K562 (cell line): Measurements from ENCODE around the gene RFESD. TPM values are rescaled to one million over a fixed set of nuclear protein-coding genes. Genes with fewer than 3 reads are reported as not detected.

Source experiments
- ATF4 ChIP-seq: fragments of 450-650 bp; formaldehyde crosslinking; IDR thresholded peaks from 2 replicates; pipeline ENCODE4 v1.4.0; 2022; ENCODE audit warnings: mild to moderate bottlenecking, moderate library complexity
- CBX3 ChIP-seq, 2 experiments: IDR thresholded peaks; 1 replicate in 1 of 2; 2 replicates in 1 of 2; pipeline ENCODE4 v1.6.1; 2012; ENCODE audit warnings: inconsistent platforms in 2 of 2, low read length in 2 of 2, borderline replicate concordance in 1 of 2, control low read depth in 1 of 2
- DACH1 ChIP-seq: fragments of 450-650 bp; IDR thresholded peaks from 2 replicates; pipeline ENCODE4 v1.6.1; 2018; ENCODE audit not compliant: partially characterized antibody
- EHMT2 ChIP-seq: fragments of 450-650 bp; IDR thresholded peaks from 2 replicates; pipeline ENCODE4 v1.6.1; 2018; ENCODE audit warnings: antibody characterized with exemption
- ELF1 ChIP-seq: fragments of 200-800 bp; sonication (Bioruptor generic); IDR thresholded peaks from 2 replicates; pipeline ENCODE4 v1.6.1; 2016; ENCODE audit warnings: missing genetic modification characterization, missing compliant biosample characterization
- EZH2 ChIP-seq: IDR thresholded peaks from 2 replicates; pipeline ENCODE4 v1.6.1; 2012; ENCODE audit warnings: low read depth, mild to moderate bottlenecking, inconsistent platforms, low read length, borderline replicate concordance
- GABPA ChIP-seq: fragments of 200-800 bp; sonication (Bioruptor generic); conservative IDR thresholded peaks from 2 replicates; pipeline ENCODE4 v1.6.1; 2016; ENCODE audit warnings: low read depth, missing genetic modification characterization, missing compliant biosample characterization
- GTF2B ChIP-seq: IDR thresholded peaks from 2 replicates; pipeline ENCODE4 v1.6.1; 2011; ENCODE audit not compliant: insufficient read length; ENCODE audit errors: extremely low read depth
- HEY1 ChIP-seq: fragments of 250-450 bp; sonication (Bioruptor Pico); IDR thresholded peaks from 2 replicates; pipeline ENCODE4 v1.5.0; 2020; ENCODE audit warnings: mild to moderate bottlenecking, moderate library complexity, borderline replicate concordance
- L3MBTL2 ChIP-seq: fragments of 450-650 bp; IDR thresholded peaks from 2 replicates; pipeline ENCODE4 v1.6.1; 2016; ENCODE audit warnings: mild to moderate bottlenecking, moderate library complexity
- NFE2 ChIP-seq: IDR thresholded peaks from 2 replicates; pipeline ENCODE4 v1.6.1; 2014; ENCODE audit warnings: antibody characterized with exemption, low read depth
- NR2C2 ChIP-seq, 2 experiments: fragments of 200-800 bp in 1 of 2; sonication (Bioruptor generic) in 1 of 2; sonication (generic) in 1 of 2; formaldehyde crosslinking in 1 of 2; IDR thresholded peaks; 2 replicates each; pipeline versions ENCODE4 v1.6.1 to v1.8.0; 2016 to 2022; ENCODE audit warnings: mild to moderate bottlenecking in 1 of 2, missing compliant biosample characterization in 1 of 2, missing genetic modification characterization in 1 of 2, missing genetic modification reagents in 1 of 2
- NRF1 ChIP-seq, 2 experiments: fragments of 450-650 bp; IDR thresholded peaks in 1 of 2; conservative IDR thresholded peaks in 1 of 2; 2 replicates each; pipeline ENCODE4 v1.6.1; 2014; ENCODE audit warnings: mild to moderate bottlenecking in 2 of 2
- PKNOX1 ChIP-seq: fragments of 450-650 bp; IDR thresholded peaks from 2 replicates; pipeline ENCODE4 v1.6.1; 2016
- POLR2A ChIP-seq: fragments of 450-650 bp; conservative IDR thresholded peaks from 2 replicates; pipeline ENCODE4 v1.6.1; 2016
- SMAD1 ChIP-seq: fragments of 150-350 bp; IDR thresholded peaks from 2 replicates; pipeline ENCODE4 v1.6.1; 2014; ENCODE audit warnings: low read length, low read depth; ENCODE audit not compliant: partially characterized antibody
- SUPT5H ChIP-seq: fragments of 450-650 bp; IDR thresholded peaks from 2 replicates; pipeline ENCODE4 v1.6.1; 2016
- TFE3 ChIP-seq: fragments of 450-650 bp; formaldehyde crosslinking; IDR thresholded peaks from 2 replicates; pipeline ENCODE4 v1.4.0; 2020; ENCODE audit warnings: mild to moderate bottlenecking, mixed read lengths
- ZFP30 ChIP-seq: fragments of 250-450 bp; sonication (Bioruptor Pico); IDR thresholded peaks from 2 replicates; pipeline ENCODE4 v1.8.0; 2022; ENCODE audit warnings: moderate library complexity, mild to moderate bottlenecking, inconsistent platforms, borderline replicate concordance
- ZKSCAN1 ChIP-seq: fragments of 150-350 bp; IDR thresholded peaks from 2 replicates; pipeline ENCODE4 v1.6.1; 2016; ENCODE audit warnings: low read depth, low read length
- ZNF277 ChIP-seq: fragments of 250-450 bp; sonication (Bioruptor Pico); IDR thresholded peaks from 2 replicates; pipeline ENCODE4 v1.8.0; 2022; ENCODE audit warnings: inconsistent platforms, mild to moderate bottlenecking, moderate library complexity, borderline replicate concordance
- polyA plus RNA-seq, 8 experiments: library from polyadenylated mRNA; depleted of rRNA in 4 of 8; stranded (reverse) in 5 of 8; unstranded in 3 of 8; fragments of >200 nt; fragmentation: Nextera tagmentation in 2 of 8; fragmentation: Illumina TruSeq in 1 of 8; extraction: Ambion mirVana in 2 of 8; extraction: Trizol in 1 of 8; gene quantifications; 2 replicates each; pipeline versions ENCODE4 v1.2.1 to v1.2.3, GENCODE V29; 2011 to 2014; ENCODE audit warnings: inconsistent platforms in 1 of 8, missing spikeins in 1 of 8
- total RNA-seq, 7 experiments: library from RNA; depleted of rRNA in 6 of 7; stranded (reverse); fragments of >200 nt in 6 of 7; fragmentation: Illumina TruSeq in 2 of 7; extraction: Trizol in 2 of 7; gene quantifications; 2 replicates each; pipeline versions ENCODE4 v1.2.1 to v1.2.3, GENCODE V29; 2011 to 2021; ENCODE audit warnings: low replicate concordance in 1 of 7

Gene RFESD
- total and polyA plus RNA-seq, 9 of the 15 experiments (the other 6 are each of a cell fraction or from before 2014, with no cell fraction given): 62.3 to 600 (median 140) TPM

GRCh38 chr5:95631991-95632675 is 14.4 kb upstream of the RFESD start (continued):
- peak; percentile 68 for TF ChIP-seq PKNOX1
- TF ChIP-seq ZNF277 (CRISPR knock-in tag): no peak
- TF ChIP-seq ATF4 (CRISPR knock-in tag): no peak
- TF ChIP-seq L3MBTL2: 0 out of 2 replicates have a peak, but pooled peaks have one; percentile 19
- TF ChIP-seq ZKSCAN1: peak; percentile 92
- peak; percentile 25; the same call in 1 of the 2 replicates for TF ChIP-seq TFE3
- TF ChIP-seq NRF1 (conservative IDR thresholded peaks at IDR 0.05 in 1 of 2, IDR thresholded peaks at IDR 0.05 in 1 of 2): 0 out of 4 replicates have a peak, but pooled peaks of 1 of the 2 experiments have one; percentile 12
- TF ChIP-seq ZFP30 (CRISPR knock-in tag): no peak
- no peak for TF ChIP-seq NR2C2 (CRISPR knock-in tag; IDR thresholded peaks at IDR 0.05)
- peak; percentile 54; the same call in 1 of the 2 replicates for TF ChIP-seq NR2C2 (tag; IDR thresholded peaks at IDR 0.05)
- TF ChIP-seq ELF1 (tag): peak; percentile 74
- 0 out of 2 replicates have a peak, but pooled peaks have one; percentile 45 for TF ChIP-seq POLR2A
- TF ChIP-seq GABPA: peak; percentile 85
- no peak for TF ChIP-seq SMAD1
- no peak for TF ChIP-seq EZH2
- TF ChIP-seq HEY1: no peak
- TF ChIP-seq CBX3 (IDR thresholded peaks at IDR 0.05; ENCODE audit: borderline replicate concordance in 1 of 2, low read length in 2 of 2): peak in 1 of 2 experiments; percentile 30; a peak in 1 of 3 replicates
- no peak for TF ChIP-seq DACH1
- TF ChIP-seq NFE2: peak; percentile 48; the same call in 1 of the 2 replicates
- peak; percentile 55 for TF ChIP-seq GTF2B
- peak; percentile 41; the same call in 1 of the 2 replicates for TF ChIP-seq EHMT2
- TF ChIP-seq SUPT5H: no peak
